Trophoblast cell (in vitro differentiated cells and primary cell): ENCODE measurements around the gene CNBD2.
"Not testable (repeated sequence)": the region's sequence is repeated elsewhere in the genome, so short reads cannot be mapped to it uniquely, and the experiment has no call there.

Source experiments
- DNase-seq, 2 donors: peaks; one replicate each; pipeline ENCODE4 v3.0.0-alpha.2; 2016
- H2AFZ ChIP-seq: 2 replicates; pipeline ENCODE4 v1.6.1; 2013; ENCODE audit warnings: low read length, moderate library complexity, mild to moderate bottlenecking; ENCODE audit not compliant: insufficient read depth, poor library complexity
- H2AK5ac ChIP-seq: 2 replicates; pipeline ENCODE4 v1.6.1; 2013; ENCODE audit warnings: mild to moderate bottlenecking, low read length
- H2BK120ac ChIP-seq: 2 replicates; pipeline ENCODE4 v1.6.1; 2013; ENCODE audit warnings: low read length, mild to moderate bottlenecking, moderate library complexity; ENCODE audit not compliant: insufficient read depth, poor library complexity
- H2BK12ac ChIP-seq: 2 replicates; pipeline ENCODE4 v1.6.1; 2013; ENCODE audit warnings: mild to moderate bottlenecking, low read length, moderate library complexity
- H2BK5ac ChIP-seq: 2 replicates; pipeline ENCODE4 v1.6.1; 2013; ENCODE audit warnings: low read length, low read depth, moderate library complexity, mild to moderate bottlenecking; ENCODE audit not compliant: poor library complexity
- H3K14ac ChIP-seq: 2 replicates; pipeline ENCODE4 v1.6.1; 2013; ENCODE audit warnings: mild to moderate bottlenecking, low read length
- H3K18ac ChIP-seq: 2 replicates; pipeline ENCODE4 v1.6.1; 2013; ENCODE audit warnings: mild to moderate bottlenecking, low read length
- H3K23ac ChIP-seq: 2 replicates; pipeline ENCODE4 v1.6.1; 2013; ENCODE audit warnings: low read length
- H3K27ac ChIP-seq: 2 replicates; pipeline ENCODE4 v1.5.1; 2013; ENCODE audit warnings: low read depth, mild to moderate bottlenecking, inconsistent platforms, low read length, moderate library complexity
- H3K27me3 ChIP-seq: 2 replicates; pipeline ENCODE4 v1.6.1; 2013; ENCODE audit warnings: inconsistent platforms, mild to moderate bottlenecking, low read length, moderate library complexity; ENCODE audit not compliant: insufficient read depth
- H3K36me3 ChIP-seq, 2 experiments: 1 replicate in 1 of 2; 2 replicates in 1 of 2; pipeline ENCODE4 v1.6.1; 2013; ENCODE audit warnings: low read length in 2 of 2, mild to moderate bottlenecking in 2 of 2, moderate library complexity in 1 of 2; ENCODE audit not compliant: insufficient read depth in 2 of 2, control insufficient read depth in 1 of 2
- H3K4ac ChIP-seq: 2 replicates; pipeline ENCODE4 v1.6.1; 2013; ENCODE audit warnings: low read depth, mild to moderate bottlenecking, low read length, moderate library complexity
- H3K4me1 ChIP-seq, 2 experiments: 1 replicate in 1 of 2; 2 replicates in 1 of 2; pipeline ENCODE4 v1.6.1; 2013; ENCODE audit warnings: low read length in 2 of 2, mild to moderate bottlenecking in 2 of 2, moderate library complexity in 1 of 2; ENCODE audit not compliant: insufficient read depth in 2 of 2, control insufficient read depth in 1 of 2
- H3K4me2 ChIP-seq: 2 replicates; pipeline ENCODE4 v1.6.1; 2013; ENCODE audit warnings: inconsistent platforms, mild to moderate bottlenecking, low read length, moderate library complexity
- H3K4me3 ChIP-seq: 2 replicates; pipeline ENCODE4 v1.5.1; 2013; ENCODE audit warnings: mild to moderate bottlenecking, low read depth, low read length, inconsistent platforms
- H3K79me1 ChIP-seq: one replicate; pipeline ENCODE4 v1.6.1; 2013; ENCODE audit warnings: low read length
- H3K79me2 ChIP-seq: 2 replicates; pipeline ENCODE4 v1.6.1; 2013; ENCODE audit warnings: low read length, mild to moderate bottlenecking; ENCODE audit not compliant: control insufficient read depth, insufficient read depth, poor library complexity
- H3K9ac ChIP-seq: 2 replicates; pipeline ENCODE4 v1.6.1; 2013; ENCODE audit warnings: mild to moderate bottlenecking, low read length
- H3K9me3 ChIP-seq: 2 replicates; pipeline ENCODE4 v1.6.1; 2013; ENCODE audit warnings: low read depth, mild to moderate bottlenecking, control low read depth, inconsistent platforms, low read length; ENCODE audit not compliant: insufficient read depth
- H4K12ac ChIP-seq: 2 replicates; pipeline ENCODE4 v1.6.1; 2013; ENCODE audit warnings: low read depth, mild to moderate bottlenecking, low read length, moderate library complexity
- H4K8ac ChIP-seq: 2 replicates; pipeline ENCODE4 v1.6.1; 2013; ENCODE audit warnings: low read depth, mild to moderate bottlenecking, low read length, moderate library complexity
- H4K91ac ChIP-seq: one replicate; pipeline ENCODE4 v1.6.1; 2013; ENCODE audit warnings: low read depth, mild to moderate bottlenecking, low read length, moderate library complexity
- WGBS: extraction: QIAGEN DNeasy Blood & Tissue Kit; methylation state at CpG from one replicate; pipeline ENCODE4 v1.1.7; 2013; ENCODE audit warnings: missing lambda C conversion rate; ENCODE audit not compliant: insufficient read length, insufficient coverage; ENCODE audit errors: extremely low coverage; 5-methylcytosine and 5-hydroxymethylcytosine counted together

CNBD2 gene

GRCh38 chr20:36051318-36052116 is 83.1 kb downstream of the CNBD2 start:
- DNase-seq: no peak
- Histone ChIP-seq H2BK12ac (no peak overlapping the region), H4K91ac (peak overlapping the region; percentile 13), H4K12ac (peak overlapping the region; percentile 24), H2AK5ac (no peak overlapping the region), H3K18ac (no peak overlapping the region), H3K79me1 (peaks cover 6% of the 10 kb centered on the region), H3K9ac (no peak overlapping the region), H3K9me3 (no peaks in the 10 kb centered on the region), H3K4me1 (peaks cover 0 to 4% of the 10 kb centered on the region in 2 experiments), H3K14ac (no peak overlapping the region), H2BK5ac (no peak overlapping the region), H3K4me3 (no peak overlapping the region), H4K8ac (peak overlapping the region; percentile 73), H2AFZ (no peak overlapping the region), H3K27me3 (no peaks in the 10 kb centered on the region), H3K79me2 (peaks cover 6% of the 10 kb centered on the region), H3K4me2 (peak overlapping the region; percentile 70), H3K36me3 (no peaks in the 10 kb centered on the region), H3K4ac (no peak overlapping the region), H2BK120ac (no peak overlapping the region), H3K23ac (no peak overlapping the region), H3K27ac (no peak overlapping the region)
- no CpG with 5 or more reads among the region's 13 CpGs for WGBS

GRCh38 chr20:36052117-36052513 is 83.7 kb downstream of the CNBD2 start:
- Histone ChIP-seq H2AK5ac (no peak overlapping the region), H2BK5ac (no peak overlapping the region), H4K91ac (no peak overlapping the region), H3K4me1 (peaks cover 0 to 4% of the 10 kb centered on the region in 2 experiments), H3K36me3 (no peaks in the 10 kb centered on the region), H3K4me2 (no peak overlapping the region), H3K9ac (no peak overlapping the region), H3K27ac (no peak overlapping the region), H3K18ac (no peak overlapping the region), H2AFZ (no peak overlapping the region), H3K79me1 (peaks cover 6% of the 10 kb centered on the region), H4K8ac (no peak overlapping the region), H3K14ac (no peak overlapping the region), H3K4ac (no peak overlapping the region), H3K4me3 (no peak overlapping the region), H3K23ac (no peak overlapping the region), H2BK12ac (no peak overlapping the region), H3K27me3 (no peaks in the 10 kb centered on the region), H3K79me2 (peaks cover 6% of the 10 kb centered on the region), H2BK120ac (no peak overlapping the region), H4K12ac (no peak overlapping the region), H3K9me3 (no peaks in the 10 kb centered on the region)
- no CpG with 5 or more reads among the region's 6 CpGs for WGBS
- DNase-seq: no peak

GRCh38 chr20:36053863-36054518 is 85.6 kb downstream of the CNBD2 start:
- H2BK5ac ChIP-seq, H3K9me3 ChIP-seq, H3K4me3 ChIP-seq, H3K27ac ChIP-seq, H3K18ac ChIP-seq, H3K4me1 ChIP-seq, H3K36me3 ChIP-seq, H2BK12ac ChIP-seq, H3K27me3 ChIP-seq, H3K23ac ChIP-seq, H4K12ac ChIP-seq, H2BK120ac ChIP-seq, H3K14ac ChIP-seq, H4K91ac ChIP-seq, H3K4ac ChIP-seq, H4K8ac ChIP-seq, H3K9ac ChIP-seq, H3K79me1 ChIP-seq, H3K79me2 ChIP-seq, H2AK5ac ChIP-seq, H2AFZ ChIP-seq, H3K4me2 ChIP-seq: not testable (repeated sequence)
- DNase-seq: peak in 1 of 2 donors; percentile 44
- no CpG with 5 or more reads among the region's 9 CpGs for WGBS

- Histone ChIP-seq H3K9me3 (no peaks in the 10 kb centered on the region), H4K91ac (no peak overlapping the region), H2BK120ac (no peak overlapping the region), H3K27ac (no peak overlapping the region), H3K4me2 (no peak overlapping the region), H2AK5ac (no peak overlapping the region), H3K36me3 (no peaks in the 10 kb centered on the region), H3K18ac (no peak overlapping the region), H2AFZ (no peak overlapping the region), H3K79me2 (peaks cover 6% of the 10 kb centered on the region), H3K4me1 (peaks cover 0 to 4% of the 10 kb centered on the region in 2 experiments), H3K9ac (no peak overlapping the region), H3K79me1 (peaks cover 6% of the 10 kb centered on the region), H3K27me3 (no peaks in the 10 kb centered on the region), H4K12ac (no peak overlapping the region), H4K8ac (no peak overlapping the region), H2BK5ac (no peak overlapping the region), H2BK12ac (no peak overlapping the region), H3K4me3 (no peak overlapping the region), H3K14ac (no peak overlapping the region), H3K23ac (no peak overlapping the region), H3K4ac (no peak overlapping the region)
- WGBS: no CpG with 5 or more reads among the region's 4 CpGs
- DNase-seq: no peak
Measured at GRCh38 chr20:36055145-36055544, 86.8 kb downstream of the CNBD2 start.
